Neural cell (in vitro differentiated cells): ENCODE measurements around the gene MARK1. TPM values are rescaled to one million over a fixed set of nuclear protein-coding genes. Genes with fewer than 3 reads are reported as not detected.

ENCODE experiments used
- H2AFZ ChIP-seq: fragments of 200-600, 300-800 bp; sonication (generic), shearing (Covaris generic); 2 replicates; pipeline ENCODE4 v1.6.0; 2014; ENCODE audit warnings: low read depth, mild to moderate bottlenecking, antibody characterized with exemption, low read length, moderate library complexity
- H3F3A ChIP-seq: fragments of 200-600 bp; shearing (Covaris generic); 2 replicates; pipeline ENCODE4 v1.6.1; 2016; ENCODE audit warnings: mild to moderate bottlenecking, moderate library complexity, mixed read lengths, antibody characterized with exemption, low read length; ENCODE audit not compliant: insufficient read depth, poor library complexity, severe bottlenecking
- H3K27ac ChIP-seq: fragments of 200-600, 300-800 bp; sonication (generic), shearing (Covaris generic); 2 replicates; pipeline ENCODE4 v1.5.1; 2014; ENCODE audit warnings: mild to moderate bottlenecking, low read length, moderate library complexity
- H3K27me3 ChIP-seq: fragments of 300-800, 200-600 bp; sonication (generic), shearing (Covaris generic); 2 replicates; pipeline ENCODE4 v1.6.0; 2014; ENCODE audit warnings: mild to moderate bottlenecking, low read depth, low read length, moderate library complexity; ENCODE audit not compliant: insufficient read depth
- H3K36me3 ChIP-seq: fragments of 300-800, 200-600 bp; sonication (generic), shearing (Covaris generic); 2 replicates; pipeline ENCODE4 v1.5.1; 2014; ENCODE audit warnings: mild to moderate bottlenecking, antibody characterized with exemption, low read length, moderate library complexity; ENCODE audit not compliant: insufficient read depth
- H3K4me2 ChIP-seq: fragments of 300-800, 200-600 bp; sonication (generic), shearing (Covaris generic); 2 replicates; pipeline ENCODE4 v1.6.0; 2014; ENCODE audit warnings: mild to moderate bottlenecking, low read length
- H3K4me3 ChIP-seq: fragments of 300-800, 200-600 bp; sonication (generic), shearing (Covaris generic); 2 replicates; pipeline ENCODE4 v1.5.1; 2014; ENCODE audit warnings: mild to moderate bottlenecking, low read length, moderate library complexity
- H3K79me2 ChIP-seq: fragments of 200-600 bp; shearing (Covaris generic); replicated peaks from 2 replicates; pipeline ENCODE4 v1.6.0; 2014; ENCODE audit warnings: mild to moderate bottlenecking, low read length, moderate library complexity; ENCODE audit not compliant: insufficient read depth
- H3K9ac ChIP-seq: fragments of 300-800, 200-600 bp; sonication (generic), shearing (Covaris generic); 2 replicates; pipeline ENCODE4 v1.6.1; 2016; ENCODE audit warnings: mild to moderate bottlenecking, low read length, mixed read lengths
- H3K9me2 ChIP-seq: fragments of 200-600 bp; shearing (Covaris generic); 2 replicates; pipeline ENCODE4 v1.6.1; 2016; ENCODE audit warnings: mild to moderate bottlenecking, low read length, mixed read lengths; ENCODE audit not compliant: insufficient read depth
- H3K9me3 ChIP-seq: fragments of 200-600, 300-800 bp; sonication (generic), shearing (Covaris generic); 2 replicates; pipeline ENCODE4 v1.6.1; 2016; ENCODE audit warnings: mild to moderate bottlenecking, mixed run types, low read length, moderate library complexity, mixed read lengths
- H4K20me1 ChIP-seq: fragments of 200-600 bp; shearing (Covaris generic); 2 replicates; pipeline ENCODE4 v1.6.1; 2016; ENCODE audit warnings: mild to moderate bottlenecking, mixed run types; ENCODE audit not compliant: insufficient read depth
- EP300 ChIP-seq: fragments of 450-650 bp; conservative IDR thresholded peaks from 2 replicates; pipeline ENCODE4 v1.6.1; 2014; ENCODE audit warnings: antibody characterized with exemption, mild to moderate bottlenecking, moderate library complexity; ENCODE audit not compliant: poor library complexity, severe bottlenecking
- EZH2 ChIP-seq: fragments of 200-600, 300-800 bp; shearing (Covaris generic), sonication (generic); IDR thresholded peaks from 2 replicates; pipeline ENCODE4 v1.6.1; 2014; ENCODE audit warnings: antibody characterized with exemption, low read length, borderline replicate concordance, mild to moderate bottlenecking; ENCODE audit not compliant: insufficient read depth, poor library complexity, severe bottlenecking
- MXI1 ChIP-seq: fragments of 450-650 bp; conservative IDR thresholded peaks from 2 replicates; pipeline ENCODE4 v1.6.1; 2014; ENCODE audit warnings: antibody characterized with exemption, mild to moderate bottlenecking; ENCODE audit not compliant: poor library complexity, severe bottlenecking
- POLR2AphosphoS5 ChIP-seq: IDR thresholded peaks from 2 replicates; pipeline ENCODE4 v1.6.1; 2012
- RAD21 ChIP-seq: fragments of 450-650 bp; conservative IDR thresholded peaks from 2 replicates; pipeline ENCODE4 v1.6.1; 2014; ENCODE audit warnings: antibody characterized with exemption, mild to moderate bottlenecking, moderate library complexity
- SMC3 ChIP-seq: fragments of 450-650 bp; conservative IDR thresholded peaks from 2 replicates; pipeline ENCODE4 v1.6.1; 2014; ENCODE audit warnings: antibody characterized with exemption, mild to moderate bottlenecking, moderate library complexity; ENCODE audit not compliant: poor library complexity
- TAF1 ChIP-seq: IDR thresholded peaks from 2 replicates; pipeline ENCODE4 v1.6.1; 2012; ENCODE audit warnings: low read depth
- polyA plus RNA-seq: library from polyadenylated mRNA; depleted of rRNA; stranded (reverse); fragments of >200 nt; gene quantifications from 2 replicates; pipeline ENCODE4 v1.2.3, GENCODE V29; 2014
- TF ChIP-seq, protein P1 (sequence below): fragments of 450-650 bp; IDR thresholded peaks from 2 replicates; pipeline ENCODE4 v1.5.1; 2014; ENCODE audit warnings: antibody characterized with exemption, mild to moderate bottlenecking, moderate library complexity; ENCODE audit not compliant: poor library complexity, severe bottlenecking
- TF ChIP-seq, protein P2 (sequence below): IDR thresholded peaks from 2 replicates; pipeline ENCODE4 v1.6.1; 2012; ENCODE audit warnings: borderline replicate concordance

Gene MARK1
- polyA plus RNA-seq, 1 donor from 2014 or later: 38.6 TPM

DNA sequence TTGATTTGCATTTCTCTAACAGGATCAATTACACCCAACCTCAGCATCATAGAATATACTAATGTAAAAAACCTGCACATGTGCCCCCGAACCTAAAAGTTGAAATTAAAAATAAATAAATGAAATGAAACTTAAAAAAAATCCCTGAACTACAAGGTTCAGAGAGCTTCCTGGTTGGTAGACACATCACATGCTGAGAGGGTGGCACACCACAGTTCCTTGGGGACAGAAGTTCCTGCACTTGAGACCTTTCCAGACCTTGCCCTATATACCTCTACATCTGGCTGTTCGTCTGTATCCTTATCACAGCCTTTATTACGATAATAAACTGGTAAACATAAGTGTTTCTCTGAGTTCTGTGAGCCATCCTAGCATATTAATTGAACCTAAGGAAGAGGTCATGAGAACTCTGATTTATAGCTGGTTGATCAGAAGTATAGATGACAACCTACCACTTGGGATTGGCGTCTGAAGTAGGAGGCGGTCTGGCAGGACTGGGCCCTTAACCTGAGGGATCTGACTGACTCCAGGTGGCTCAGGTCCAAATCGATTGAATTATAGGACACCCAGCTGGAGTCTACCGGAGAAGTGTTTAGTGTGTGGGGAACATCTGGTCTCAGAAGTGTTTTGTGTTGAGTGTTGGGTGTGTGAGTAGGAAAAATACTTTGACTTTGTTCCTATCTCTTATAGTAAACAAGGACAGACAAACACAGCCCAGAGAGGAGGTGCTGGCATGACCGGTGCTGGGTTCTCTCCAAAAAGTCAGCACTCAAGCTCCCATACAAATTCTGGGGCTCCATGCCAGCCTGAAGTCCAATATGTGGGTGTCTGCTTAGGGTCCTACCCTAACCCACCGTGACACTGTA lies 181.2 kb downstream of the MARK1 start:
- Histone ChIP-seq H3K9me2 (no peaks in the 10 kb centered on the region), H3K4me2 (no peak overlapping the region), H3K9me3 (no peaks in the 10 kb centered on the region), H3F3A (no peaks in the 10 kb centered on the region), H3K79me2 (no peaks in the 10 kb centered on the region), H3K27me3 (no peaks in the 10 kb centered on the region), H2AFZ (no peak overlapping the region), H4K20me1 (no peaks in the 10 kb centered on the region), H3K9ac (no peak overlapping the region), H3K4me3 (no peak overlapping the region), H3K36me3 (no peaks in the 10 kb centered on the region), H3K27ac (no peak overlapping the region)
- TF ChIP-seq, protein P1, sequence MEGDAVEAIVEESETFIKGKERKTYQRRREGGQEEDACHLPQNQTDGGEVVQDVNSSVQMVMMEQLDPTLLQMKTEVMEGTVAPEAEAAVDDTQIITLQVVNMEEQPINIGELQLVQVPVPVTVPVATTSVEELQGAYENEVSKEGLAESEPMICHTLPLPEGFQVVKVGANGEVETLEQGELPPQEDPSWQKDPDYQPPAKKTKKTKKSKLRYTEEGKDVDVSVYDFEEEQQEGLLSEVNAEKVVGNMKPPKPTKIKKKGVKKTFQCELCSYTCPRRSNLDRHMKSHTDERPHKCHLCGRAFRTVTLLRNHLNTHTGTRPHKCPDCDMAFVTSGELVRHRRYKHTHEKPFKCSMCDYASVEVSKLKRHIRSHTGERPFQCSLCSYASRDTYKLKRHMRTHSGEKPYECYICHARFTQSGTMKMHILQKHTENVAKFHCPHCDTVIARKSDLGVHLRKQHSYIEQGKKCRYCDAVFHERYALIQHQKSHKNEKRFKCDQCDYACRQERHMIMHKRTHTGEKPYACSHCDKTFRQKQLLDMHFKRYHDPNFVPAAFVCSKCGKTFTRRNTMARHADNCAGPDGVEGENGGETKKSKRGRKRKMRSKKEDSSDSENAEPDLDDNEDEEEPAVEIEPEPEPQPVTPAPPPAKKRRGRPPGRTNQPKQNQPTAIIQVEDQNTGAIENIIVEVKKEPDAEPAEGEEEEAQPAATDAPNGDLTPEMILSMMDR: no peak
- TF ChIP-seq RAD21 (no peak), TAF1 (no peak), EZH2 (no peak), EP300 (no peak), SMC3 (no peak)

DNA sequence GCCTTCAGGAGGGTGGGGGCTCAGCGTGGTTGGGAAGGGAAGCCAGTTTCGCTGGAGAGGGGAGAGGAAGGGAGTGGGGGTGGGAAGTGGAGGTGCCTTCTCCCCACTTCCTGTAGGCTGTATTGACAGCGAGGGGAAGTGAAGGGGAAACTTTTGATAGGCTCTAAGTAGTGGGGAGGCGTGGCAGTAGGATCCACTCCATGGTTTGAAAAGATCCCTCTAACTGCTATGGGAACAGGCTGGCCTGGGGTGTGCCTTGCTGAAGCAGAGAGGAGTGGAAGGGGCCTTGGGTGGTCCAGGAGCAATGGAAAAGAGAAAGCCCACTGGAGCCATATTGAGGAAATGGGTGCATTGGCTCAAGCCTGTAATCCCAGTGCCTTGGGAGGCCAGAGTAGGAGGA lies 182.4 kb downstream of the MARK1 start:
- Histone ChIP-seq H3K9me3 (no peaks in the 10 kb centered on the region), H3K36me3 (no peaks in the 10 kb centered on the region), H3K4me2 (no peak overlapping the region), H3K27me3 (no peaks in the 10 kb centered on the region), H2AFZ (no peak overlapping the region), H3K79me2 (no peaks in the 10 kb centered on the region), H4K20me1 (no peaks in the 10 kb centered on the region), H3K9me2 (no peaks in the 10 kb centered on the region), H3F3A (no peaks in the 10 kb centered on the region), H3K4me3 (no peak overlapping the region), H3K9ac (no peak overlapping the region), H3K27ac (no peak overlapping the region)
- TF ChIP-seq RAD21 (no peak), TAF1 (no peak), SMC3 (no peak), EP300 (no peak), MXI1 (no peak), EZH2 (no peak), POLR2AphosphoS5 (no peak)
- TF ChIP-seq, protein P2, sequence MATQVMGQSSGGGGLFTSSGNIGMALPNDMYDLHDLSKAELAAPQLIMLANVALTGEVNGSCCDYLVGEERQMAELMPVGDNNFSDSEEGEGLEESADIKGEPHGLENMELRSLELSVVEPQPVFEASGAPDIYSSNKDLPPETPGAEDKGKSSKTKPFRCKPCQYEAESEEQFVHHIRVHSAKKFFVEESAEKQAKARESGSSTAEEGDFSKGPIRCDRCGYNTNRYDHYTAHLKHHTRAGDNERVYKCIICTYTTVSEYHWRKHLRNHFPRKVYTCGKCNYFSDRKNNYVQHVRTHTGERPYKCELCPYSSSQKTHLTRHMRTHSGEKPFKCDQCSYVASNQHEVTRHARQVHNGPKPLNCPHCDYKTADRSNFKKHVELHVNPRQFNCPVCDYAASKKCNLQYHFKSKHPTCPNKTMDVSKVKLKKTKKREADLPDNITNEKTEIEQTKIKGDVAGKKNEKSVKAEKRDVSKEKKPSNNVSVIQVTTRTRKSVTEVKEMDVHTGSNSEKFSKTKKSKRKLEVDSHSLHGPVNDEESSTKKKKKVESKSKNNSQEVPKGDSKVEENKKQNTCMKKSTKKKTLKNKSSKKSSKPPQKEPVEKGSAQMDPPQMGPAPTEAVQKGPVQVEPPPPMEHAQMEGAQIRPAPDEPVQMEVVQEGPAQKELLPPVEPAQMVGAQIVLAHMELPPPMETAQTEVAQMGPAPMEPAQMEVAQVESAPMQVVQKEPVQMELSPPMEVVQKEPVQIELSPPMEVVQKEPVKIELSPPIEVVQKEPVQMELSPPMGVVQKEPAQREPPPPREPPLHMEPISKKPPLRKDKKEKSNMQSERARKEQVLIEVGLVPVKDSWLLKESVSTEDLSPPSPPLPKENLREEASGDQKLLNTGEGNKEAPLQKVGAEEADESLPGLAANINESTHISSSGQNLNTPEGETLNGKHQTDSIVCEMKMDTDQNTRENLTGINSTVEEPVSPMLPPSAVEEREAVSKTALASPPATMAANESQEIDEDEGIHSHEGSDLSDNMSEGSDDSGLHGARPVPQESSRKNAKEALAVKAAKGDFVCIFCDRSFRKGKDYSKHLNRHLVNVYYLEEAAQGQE: no peak
- TF ChIP-seq, protein P1: no peak
